GM19452 (cell line): ENCODE data around the gene HORMAD2.
"Not testable (repeated sequence)": the region's sequence is repeated elsewhere in the genome, so short reads cannot be mapped to it uniquely, and the experiment has no call there.

Source experiments
- ATAC-seq: cut with Tn5 transposase; IDR thresholded peaks from one replicate; pipeline ENCODE4 v1.9.1; 2021; ENCODE audit not compliant: unreplicated experiment

The HORMAD2 gene

DNA sequence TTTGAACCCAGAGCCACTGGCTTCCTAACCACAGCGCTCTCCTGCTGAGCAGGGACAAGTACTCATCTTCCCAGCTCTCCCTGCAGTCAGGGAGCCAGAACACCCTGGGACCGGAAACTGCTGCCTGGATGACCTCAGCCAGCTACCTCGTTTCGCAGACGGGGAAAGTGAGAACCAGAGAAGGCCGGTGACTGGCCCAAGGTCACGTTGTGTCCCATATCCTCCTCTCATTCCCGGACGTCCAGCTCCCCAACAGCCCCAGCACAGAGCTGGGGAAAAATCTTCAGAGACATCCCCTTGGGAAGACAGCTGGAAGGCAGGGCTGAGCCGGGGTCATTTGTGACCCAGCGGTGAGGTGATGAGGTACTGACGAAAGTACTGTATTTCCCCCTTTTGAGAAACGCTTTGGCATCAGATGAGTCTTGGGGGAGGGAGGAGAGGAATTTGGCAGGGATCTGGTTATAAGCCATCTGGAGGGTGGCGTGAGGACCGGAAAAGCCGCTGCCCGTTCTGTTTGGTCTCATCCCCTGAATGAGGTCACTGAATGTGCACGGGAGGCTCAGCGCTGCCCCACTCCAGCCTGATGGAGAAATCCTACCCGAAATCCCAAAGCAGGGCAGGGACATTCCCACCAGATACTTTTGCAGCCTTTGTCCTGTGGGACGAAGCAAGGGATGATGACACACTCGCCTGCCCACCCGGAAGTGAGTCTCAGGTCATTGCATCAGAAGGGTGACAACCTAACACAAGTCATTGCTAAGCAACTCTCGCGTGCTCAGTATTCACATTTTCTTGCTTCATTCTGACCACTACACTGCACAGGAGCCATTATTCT lies 125.2 kb downstream of the HORMAD2 start:
- no peak for ATAC-seq

GRCh38 chr22:30206944-30207343 lies 126.7 kb downstream of the HORMAD2 start:
- ATAC-seq, result no peak

- no peak for ATAC-seq
Observed at GRCh38 chr22:30208631-30209603, 128.7 kb downstream of the HORMAD2 start.

DNA sequence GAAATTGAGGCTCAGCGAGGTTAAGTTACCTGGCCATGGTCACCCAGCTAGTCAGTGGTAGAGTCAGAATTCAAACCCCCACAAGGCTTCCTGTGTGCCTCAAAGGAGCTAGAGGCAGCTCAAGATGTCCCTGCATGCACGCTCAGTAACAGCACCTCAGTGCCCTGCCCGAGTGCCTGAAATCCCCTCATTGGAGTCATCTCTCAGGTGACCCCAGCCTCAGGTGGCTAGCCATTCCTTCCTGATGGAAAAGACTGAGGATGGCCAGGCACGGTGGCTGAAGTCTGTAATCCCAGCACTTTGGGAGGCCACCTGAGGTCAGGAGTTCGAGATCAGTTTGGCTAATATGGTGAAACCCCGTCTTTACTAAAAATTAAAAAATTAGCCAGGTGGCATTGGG lies 129.4 kb downstream of the HORMAD2 start:
- no peak for ATAC-seq

DNA sequence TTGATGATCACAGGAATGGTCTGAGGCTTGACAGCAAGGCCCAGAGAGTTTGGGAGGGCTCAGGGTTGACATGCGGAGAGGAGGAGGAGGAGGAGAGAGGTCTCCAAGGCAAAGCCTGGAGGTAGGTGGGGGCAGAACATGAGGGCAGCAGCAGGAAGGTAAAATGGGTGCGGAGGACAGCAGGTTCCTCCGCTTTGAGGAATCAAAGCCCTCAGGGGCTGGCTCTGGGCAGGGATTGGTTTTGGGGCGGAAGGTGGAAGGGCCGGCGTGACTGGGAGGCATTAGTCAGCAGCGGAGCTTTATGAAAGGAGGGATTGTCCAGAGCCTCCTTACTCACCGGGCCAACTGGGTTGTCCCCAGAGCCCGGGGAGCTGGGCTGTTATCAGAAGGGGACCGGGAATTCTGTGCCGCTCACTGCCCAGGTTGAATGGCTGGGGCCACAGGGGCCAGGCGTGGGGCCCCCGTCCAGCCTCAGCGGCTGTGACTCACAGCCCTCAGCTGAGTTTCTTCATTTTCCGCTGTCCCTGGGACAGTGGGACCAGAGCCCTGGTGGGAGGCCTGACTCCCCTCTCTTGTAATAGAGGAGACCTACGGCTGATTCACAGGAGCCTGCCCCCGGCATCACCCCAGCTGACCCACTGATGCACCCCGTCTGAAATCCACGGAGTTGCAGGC lies 130.1 kb downstream of the HORMAD2 start:
- ATAC-seq, result no peak

GRCh38 chr22:30211124-30211820 lies 131.0 kb downstream of the HORMAD2 start:
- ATAC-seq, result no peak

DNA sequence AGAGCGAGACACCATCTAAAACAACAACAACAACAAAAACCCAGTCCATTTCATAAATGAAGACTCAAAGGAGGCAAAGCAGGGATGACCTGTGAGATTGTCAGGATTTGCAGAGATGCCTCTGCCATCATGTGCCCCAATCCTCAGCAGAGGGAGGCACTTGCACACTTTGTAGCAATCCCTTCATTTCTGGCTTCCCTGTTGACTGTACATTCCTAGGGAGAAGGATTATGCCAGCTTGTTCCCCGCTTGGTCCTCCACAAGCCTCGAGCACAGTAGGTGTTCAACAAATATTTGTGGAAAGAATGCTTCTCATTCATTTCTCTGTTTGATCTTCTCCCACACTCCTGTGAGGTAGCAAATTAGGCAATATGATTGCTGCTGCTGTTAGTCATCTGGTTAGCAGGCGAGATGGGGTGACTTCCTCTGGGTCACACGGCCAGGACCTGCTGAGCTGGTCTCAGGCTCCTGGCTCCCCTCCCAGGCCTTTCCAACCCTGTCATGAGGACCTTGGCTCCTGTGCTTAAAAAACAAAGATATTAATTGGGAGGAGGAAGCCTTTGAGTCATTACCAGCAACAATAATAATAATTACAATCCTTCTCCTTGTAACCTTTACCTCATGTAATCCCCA lies 132.2 kb downstream of the HORMAD2 start:
- no peak for ATAC-seq

- no peak for ATAC-seq
Observed at GRCh38 chr22:30212996-30213441, 132.8 kb downstream of the HORMAD2 start.

DNA sequence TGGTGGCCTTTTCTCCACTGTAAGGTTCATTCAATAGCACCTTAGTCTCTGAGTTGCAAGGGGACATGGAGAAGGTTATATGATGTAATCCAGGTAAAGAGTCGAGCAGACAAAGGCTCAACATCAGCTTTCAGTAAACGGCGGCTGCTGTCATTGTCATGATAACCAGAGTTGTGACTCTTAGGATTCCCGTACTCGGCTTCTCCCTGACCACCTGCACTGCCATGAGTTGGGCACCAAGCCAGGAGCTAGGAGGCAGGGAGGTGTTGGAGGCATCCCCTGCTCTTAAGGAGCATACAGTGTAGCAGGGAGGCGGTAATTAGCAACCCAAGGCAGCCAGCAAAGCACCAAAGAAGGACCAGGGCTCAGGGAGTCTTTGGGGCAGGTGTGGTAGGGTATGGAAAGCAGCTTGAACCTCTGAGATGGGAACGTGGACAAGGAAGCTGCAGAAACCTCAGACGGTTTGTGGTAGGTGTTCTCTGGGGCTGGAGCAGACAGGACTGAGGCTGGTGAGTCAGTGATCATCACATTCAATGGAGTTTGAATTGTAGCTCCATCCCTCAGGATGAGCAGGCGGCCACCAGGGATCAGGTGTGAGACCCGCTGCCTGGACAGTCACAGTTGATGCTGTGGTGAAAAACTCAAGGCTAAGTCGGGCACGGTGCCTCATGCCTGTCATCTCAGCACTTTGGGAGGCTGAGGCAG lies 134.6 kb downstream of the HORMAD2 start:
- ATAC-seq, result no peak

GRCh38 chr22:30216272-30216671 lies 136.0 kb downstream of the HORMAD2 start:
- not testable (repeated sequence) for ATAC-seq

DNA sequence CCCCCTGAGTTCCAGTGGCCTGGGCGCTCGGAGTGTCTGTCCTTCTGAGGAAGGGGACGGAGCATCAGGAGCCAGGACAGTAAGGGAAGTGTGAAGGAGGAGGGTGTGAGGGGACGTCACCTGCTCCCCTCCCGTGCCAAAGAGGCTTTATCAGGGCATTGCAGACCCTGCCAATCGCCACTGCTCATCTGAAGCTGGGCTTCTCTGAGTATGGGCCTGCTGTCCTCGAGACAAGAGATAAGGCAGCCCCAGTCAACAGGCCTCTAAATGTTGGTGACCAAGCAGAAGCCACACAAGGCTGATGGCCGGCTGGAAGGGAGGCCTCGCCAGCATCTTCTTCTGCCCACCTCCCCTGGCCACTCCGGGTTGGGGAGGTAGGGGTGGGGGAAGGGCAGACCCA lies 136.4 kb downstream of the HORMAD2 start:
- ATAC-seq, result no peak

- ATAC-seq, result no peak
Observed at GRCh38 chr22:30217698-30218560, 137.7 kb downstream of the HORMAD2 start.

- ATAC-seq, result no peak
Observed at GRCh38 chr22:30219049-30219654, 138.9 kb downstream of the HORMAD2 start.

DNA sequence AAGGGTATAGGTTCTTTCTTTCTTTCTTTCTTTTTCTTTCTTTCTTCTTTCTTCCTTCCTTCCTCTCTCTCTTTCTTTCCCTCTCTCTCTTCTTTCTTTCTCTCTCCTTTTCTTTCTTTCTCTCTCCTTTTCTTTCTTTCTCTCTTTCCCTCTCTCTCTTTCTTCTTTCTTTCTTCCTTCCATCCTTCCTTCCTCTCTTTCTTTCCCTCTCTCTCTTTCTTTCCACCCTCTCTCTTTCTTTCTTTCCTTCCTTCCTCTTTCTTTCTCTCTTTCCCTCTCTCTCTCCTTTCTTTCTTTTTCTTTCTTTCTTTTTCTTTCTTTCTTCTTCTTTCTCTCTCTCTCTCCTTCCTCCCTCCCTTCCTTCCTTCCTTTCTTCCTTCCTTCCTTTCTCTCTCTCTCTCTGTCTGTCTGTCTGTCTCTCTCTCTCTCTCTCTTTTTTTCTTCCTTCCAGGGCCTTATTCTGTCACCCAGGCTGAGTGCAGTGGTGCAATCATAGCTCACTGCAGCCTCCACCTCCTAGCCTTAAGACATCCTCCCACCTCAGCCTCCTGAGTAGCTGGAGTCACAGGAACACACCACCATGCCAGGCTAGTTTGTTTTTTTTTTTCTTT lies 139.5 kb downstream of the HORMAD2 start:
- no peak for ATAC-seq

- no peak for ATAC-seq
Observed at GRCh38 chr22:30220338-30221012, 140.2 kb downstream of the HORMAD2 start.

- no peak for ATAC-seq
Observed at GRCh38 chr22:30221121-30221992, 141.1 kb downstream of the HORMAD2 start.
